Endodermal cell (in vitro differentiated cells): ENCODE results near the gene HELZ2. TPM values are rescaled to one million over a fixed set of nuclear protein-coding genes. Genes with fewer than 3 reads are reported as not detected.

Source experiments
- DNase-seq: peaks from one replicate; pipeline ENCODE4 v3.0.0-alpha.2; 2017
- H3K27ac ChIP-seq: 2 replicates; pipeline ENCODE4 v1.5.1; 2013; ENCODE audit warnings: mild to moderate bottlenecking, low read depth, low read length, moderate library complexity
- H3K27me3 ChIP-seq: 2 replicates; pipeline ENCODE4 v1.6.1; 2013; ENCODE audit warnings: mild to moderate bottlenecking, low read length, moderate library complexity; ENCODE audit not compliant: insufficient read depth, control insufficient read depth, poor library complexity, severe bottlenecking
- H3K36me3 ChIP-seq: 2 replicates; pipeline ENCODE4 v1.7.0; 2013; ENCODE audit warnings: mild to moderate bottlenecking, low read length, moderate library complexity; ENCODE audit not compliant: control insufficient read depth, insufficient read depth
- H3K4me1 ChIP-seq: one replicate; pipeline ENCODE4 v1.7.0; 2013; ENCODE audit warnings: low read length; ENCODE audit not compliant: control insufficient read depth, insufficient read depth
- H3K4me3 ChIP-seq: 2 replicates; pipeline ENCODE4 v1.5.1; 2013; ENCODE audit warnings: mild to moderate bottlenecking, low read length, moderate library complexity
- H3K9ac ChIP-seq: 2 replicates; pipeline ENCODE4 v1.6.1; 2013; ENCODE audit warnings: mild to moderate bottlenecking, low read length, moderate library complexity; ENCODE audit not compliant: poor library complexity, severe bottlenecking; ENCODE audit errors: extremely low read depth
- H3K9me3 ChIP-seq: 2 replicates; pipeline ENCODE4 v1.6.1; 2013; ENCODE audit warnings: mild to moderate bottlenecking, low read length, moderate library complexity; ENCODE audit not compliant: control insufficient read depth
- H3K27ac Mint-ChIP-seq: 2 replicates; pipeline ENCODE4 v1.8.0; 2020; ENCODE audit warnings: mixed read lengths
- H3K27me3 Mint-ChIP-seq: 2 replicates; pipeline ENCODE4 v1.8.0; 2021; ENCODE audit warnings: mild to moderate bottlenecking, mixed read lengths; ENCODE audit not compliant: insufficient read depth
- H3K36me3 Mint-ChIP-seq: 2 replicates; pipeline ENCODE4 v1.8.0; 2020; ENCODE audit warnings: low read depth, mixed read lengths
- H3K4me1 Mint-ChIP-seq: 2 replicates; pipeline ENCODE4 v1.8.0; 2020; ENCODE audit warnings: mixed read lengths
- H3K4me3 Mint-ChIP-seq: 2 replicates; pipeline ENCODE4 v1.8.0; 2020; ENCODE audit warnings: mild to moderate bottlenecking, moderate library complexity, mixed read lengths
- H3K9me3 Mint-ChIP-seq: 2 replicates; pipeline ENCODE4 v1.8.0; 2020; ENCODE audit warnings: mild to moderate bottlenecking, mixed read lengths
- WGBS, 2 experiments: methylation state at CpG; one replicate each; pipeline versions ENCODE4 v1.1.5 to v1.1.7; 2013; ENCODE audit warnings: missing lambda C conversion rate in 2 of 2, mixed read lengths in 1 of 2; ENCODE audit not compliant: insufficient coverage in 1 of 2, insufficient read length in 1 of 2; 5-methylcytosine and 5-hydroxymethylcytosine counted together
- total RNA-seq, 2 donors: library from RNA; stranded (reverse); fragmentation: NEBNext Ultra II Directional in 1 of 2; extraction: Animal tissue kit (Norgen Biotek cat#: 25700) in 1 of 2; gene quantifications; 2 replicates in 1 of 2; 3 replicates in 1 of 2; pipeline ENCODE4 v1.2.1, GENCODE V29; 2021
- TF ChIP-seq, protein P1 (sequence below): fragments of 200-600 bp; sonication (generic); conservative IDR thresholded peaks from 2 replicates; pipeline ENCODE4 v1.5.0; 2021; ENCODE audit warnings: antibody characterized with exemption, mild to moderate bottlenecking

The HELZ2 gene
- total RNA-seq, 2 donors from 2014 or later = 34.5 to 37.0 TPM

DNA sequence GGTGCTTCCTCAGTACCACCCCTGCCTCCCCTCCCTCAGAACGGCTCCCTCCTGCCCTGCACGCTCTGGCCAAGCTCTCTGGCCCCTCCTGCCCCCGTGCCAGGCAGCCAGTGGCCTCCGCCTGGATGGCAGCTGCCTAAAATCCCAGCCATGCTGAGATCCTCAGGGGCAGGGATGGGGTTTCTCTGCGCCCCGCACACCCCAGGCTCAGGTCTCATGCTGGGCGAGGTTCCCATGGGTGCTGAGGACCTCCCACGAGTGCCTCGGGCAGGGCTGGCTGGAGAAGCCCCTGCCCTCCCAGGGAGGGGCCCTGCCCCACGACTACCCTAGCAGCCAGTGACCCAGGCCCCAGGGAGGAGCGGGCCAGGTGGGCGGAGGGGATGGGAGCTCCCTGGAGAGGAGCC lies 39.6 kb downstream of the HELZ2 start:
- no peak overlapping the region for H3K4me3 Mint-ChIP-seq
- TF ChIP-seq, protein P1, sequence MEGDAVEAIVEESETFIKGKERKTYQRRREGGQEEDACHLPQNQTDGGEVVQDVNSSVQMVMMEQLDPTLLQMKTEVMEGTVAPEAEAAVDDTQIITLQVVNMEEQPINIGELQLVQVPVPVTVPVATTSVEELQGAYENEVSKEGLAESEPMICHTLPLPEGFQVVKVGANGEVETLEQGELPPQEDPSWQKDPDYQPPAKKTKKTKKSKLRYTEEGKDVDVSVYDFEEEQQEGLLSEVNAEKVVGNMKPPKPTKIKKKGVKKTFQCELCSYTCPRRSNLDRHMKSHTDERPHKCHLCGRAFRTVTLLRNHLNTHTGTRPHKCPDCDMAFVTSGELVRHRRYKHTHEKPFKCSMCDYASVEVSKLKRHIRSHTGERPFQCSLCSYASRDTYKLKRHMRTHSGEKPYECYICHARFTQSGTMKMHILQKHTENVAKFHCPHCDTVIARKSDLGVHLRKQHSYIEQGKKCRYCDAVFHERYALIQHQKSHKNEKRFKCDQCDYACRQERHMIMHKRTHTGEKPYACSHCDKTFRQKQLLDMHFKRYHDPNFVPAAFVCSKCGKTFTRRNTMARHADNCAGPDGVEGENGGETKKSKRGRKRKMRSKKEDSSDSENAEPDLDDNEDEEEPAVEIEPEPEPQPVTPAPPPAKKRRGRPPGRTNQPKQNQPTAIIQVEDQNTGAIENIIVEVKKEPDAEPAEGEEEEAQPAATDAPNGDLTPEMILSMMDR = no peak
- Histone ChIP-seq H3K9ac (no peak overlapping the region), H3K9me3 (no peaks in the 10 kb centered on the region), H3K4me3 (no peak overlapping the region), H3K4me1 (no peaks in the 10 kb centered on the region), H3K27ac (no peak overlapping the region), H3K27me3 (no peaks in the 10 kb centered on the region), H3K36me3 (no peaks in the 10 kb centered on the region)
- DNase-seq = no peak
- H3K27me3 Mint-ChIP-seq = no peaks in the 10 kb centered on the region
- H3K27ac Mint-ChIP-seq = no peak overlapping the region
- WGBS, 2 experiments = 89 to 97% methylated on average over 5 to 12 of the region's 12 CpGs
- H3K9me3 Mint-ChIP-seq = no peaks in the 10 kb centered on the region
- H3K4me1 Mint-ChIP-seq = no peaks in the 10 kb centered on the region
- no peaks in the 10 kb centered on the region for H3K36me3 Mint-ChIP-seq

DNA sequence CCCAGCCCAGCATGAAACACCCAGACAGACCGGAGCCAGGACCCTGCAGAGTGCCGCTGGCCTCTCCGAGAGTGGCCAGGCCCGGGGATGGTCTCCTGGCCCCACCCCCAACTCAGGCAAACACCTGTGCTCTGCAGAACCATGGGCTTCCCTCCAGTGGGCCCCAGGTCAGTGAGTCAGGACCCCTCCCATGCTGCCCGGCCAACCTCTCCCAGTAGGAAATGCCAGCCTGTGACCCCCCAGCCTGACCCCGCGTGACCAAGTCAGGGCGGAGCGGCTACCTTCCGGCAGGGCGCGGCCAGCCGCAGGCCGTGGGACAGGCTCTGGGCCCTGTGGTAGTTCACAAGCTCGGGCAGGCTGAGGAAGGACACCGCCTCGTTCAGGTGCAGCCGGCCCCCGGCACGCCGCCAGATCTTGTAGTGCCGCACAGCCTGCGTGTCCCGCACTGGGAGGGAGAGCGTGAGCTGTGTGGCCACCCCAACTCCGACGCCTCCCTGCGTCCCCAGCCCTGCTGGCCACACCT lies 40.1 kb downstream of the HELZ2 start:
- Histone ChIP-seq H3K27ac (no peak overlapping the region), H3K4me1 (no peaks in the 10 kb centered on the region), H3K9me3 (no peaks in the 10 kb centered on the region), H3K36me3 (no peaks in the 10 kb centered on the region), H3K4me3 (no peak overlapping the region), H3K27me3 (no peaks in the 10 kb centered on the region), H3K9ac (no peak overlapping the region)
- WGBS, 2 experiments = 91 to 96% methylated on average over 25 to 28 of the region's 28 CpGs
- no peaks in the 10 kb centered on the region for H3K36me3 Mint-ChIP-seq
- no peak overlapping the region for H3K4me3 Mint-ChIP-seq
- H3K4me1 Mint-ChIP-seq = no peaks in the 10 kb centered on the region
- peak; percentile 54 for DNase-seq
- H3K9me3 Mint-ChIP-seq = no peaks in the 10 kb centered on the region
- TF ChIP-seq, protein P1 = no peak
- no peak overlapping the region for H3K27ac Mint-ChIP-seq
- H3K27me3 Mint-ChIP-seq = no peaks in the 10 kb centered on the region

DNA sequence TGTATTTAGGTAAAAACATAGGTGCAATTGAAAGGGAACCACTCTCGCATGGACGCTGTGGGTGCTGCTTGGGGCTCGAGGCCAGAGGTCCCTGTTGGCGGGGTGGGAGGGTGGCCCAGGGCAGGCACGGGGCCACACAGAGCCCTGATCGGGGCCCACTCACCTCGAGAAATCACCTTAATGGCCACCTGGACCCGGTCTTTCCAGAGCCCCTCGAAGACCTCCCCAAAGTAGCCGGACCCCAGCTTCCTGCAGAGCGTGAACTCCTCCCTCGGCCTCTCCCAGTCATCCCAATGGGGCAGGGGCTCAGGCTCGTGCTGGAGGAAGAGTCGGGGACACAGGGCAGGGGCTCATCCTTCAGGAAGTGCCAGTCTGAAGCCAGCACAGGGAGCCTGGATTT lies 40.7 kb downstream of the HELZ2 start:
- Histone ChIP-seq H3K9ac (no peak overlapping the region), H3K9me3 (no peaks in the 10 kb centered on the region), H3K4me3 (no peak overlapping the region), H3K27me3 (no peaks in the 10 kb centered on the region), H3K36me3 (no peaks in the 10 kb centered on the region), H3K4me1 (no peaks in the 10 kb centered on the region), H3K27ac (no peak overlapping the region)
- no peak for DNase-seq
- H3K4me3 Mint-ChIP-seq = no peak overlapping the region
- H3K4me1 Mint-ChIP-seq = no peaks in the 10 kb centered on the region
- H3K27me3 Mint-ChIP-seq = no peaks in the 10 kb centered on the region
- H3K27ac Mint-ChIP-seq = no peak overlapping the region
- WGBS, 2 experiments = 91 to 94% methylated on average over 9 to 14 of the region's 14 CpGs
- no peaks in the 10 kb centered on the region for H3K36me3 Mint-ChIP-seq
- TF ChIP-seq, protein P1 = no peak
- H3K9me3 Mint-ChIP-seq = no peaks in the 10 kb centered on the region
